ENCODE data around the gene OPRM1.
"Not testable (repeated sequence)": the region's sequence is repeated elsewhere in the genome, so short reads cannot be mapped to it uniquely, and the experiment has no call there.

Gene OPRM1

DNA sequence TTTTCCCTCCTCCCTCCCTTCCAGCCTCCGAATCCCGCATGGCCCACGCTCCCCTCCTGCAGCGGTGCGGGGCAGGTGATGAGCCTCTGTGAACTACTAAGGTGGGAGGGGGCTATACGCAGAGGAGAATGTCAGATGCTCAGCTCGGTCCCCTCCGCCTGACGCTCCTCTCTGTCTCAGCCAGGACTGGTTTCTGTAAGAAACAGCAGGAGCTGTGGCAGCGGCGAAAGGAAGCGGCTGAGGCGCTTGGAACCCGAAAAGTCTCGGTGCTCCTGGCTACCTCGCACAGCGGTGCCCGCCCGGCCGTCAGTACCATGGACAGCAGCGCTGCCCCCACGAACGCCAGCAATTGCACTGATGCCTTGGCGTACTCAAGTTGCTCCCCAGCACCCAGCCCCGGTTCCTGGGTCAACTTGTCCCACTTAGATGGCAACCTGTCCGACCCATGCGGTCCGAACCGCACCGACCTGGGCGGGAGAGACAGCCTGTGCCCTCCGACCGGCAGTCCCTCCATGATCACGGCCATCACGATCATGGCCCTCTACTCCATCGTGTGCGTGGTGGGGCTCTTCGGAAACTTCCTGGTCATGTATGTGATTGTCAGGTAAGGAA is at the start of gene OPRM1:
Gene OPRM1, plus strand, starts transcription at position 10 of the 612 bp plus-strand sequence. Its CDS starts 305 bp downstream, at position 315.
- DNase-seq, result no peak

DNA sequence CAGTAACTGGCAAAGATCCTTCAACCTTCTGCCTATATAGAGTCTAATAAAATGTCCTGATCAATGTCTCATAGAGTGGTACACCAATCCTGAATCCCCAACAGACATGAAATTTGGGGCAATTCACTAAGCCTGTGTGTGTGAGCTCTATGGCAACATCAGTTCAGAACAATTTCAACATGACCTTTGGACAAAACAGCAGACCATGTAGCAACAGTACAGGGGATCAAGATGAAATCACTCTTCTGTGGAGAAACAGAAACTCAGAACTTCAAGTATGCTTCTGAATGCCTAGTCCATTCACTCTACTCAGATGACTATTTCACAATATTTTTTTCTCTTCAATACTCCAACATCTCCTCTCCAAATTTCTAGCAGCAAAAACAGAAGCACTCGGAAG is 49.1 kb upstream of the OPRM1 start:
- DNase-seq, result no peak

DNA sequence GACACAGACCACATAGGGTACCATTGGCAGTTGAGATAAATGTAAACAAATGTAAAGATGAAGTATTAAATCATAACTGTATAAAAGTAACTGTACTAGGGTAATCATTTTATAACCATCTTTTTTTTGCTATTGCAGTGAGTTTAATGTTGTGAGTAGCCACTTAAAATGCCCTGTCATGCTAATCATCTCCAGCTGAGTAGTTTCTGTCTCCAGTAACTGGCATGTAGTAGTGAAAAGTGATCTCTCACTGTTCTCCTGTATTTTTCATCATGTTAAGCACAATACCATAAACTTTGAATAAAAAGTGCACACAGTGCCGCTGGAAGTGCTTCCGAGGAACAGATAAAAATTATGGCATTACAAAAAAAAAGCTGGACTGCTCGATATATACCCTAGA is 45.0 kb upstream of the OPRM1 start:
- DNase-seq, result no peak

DNA sequence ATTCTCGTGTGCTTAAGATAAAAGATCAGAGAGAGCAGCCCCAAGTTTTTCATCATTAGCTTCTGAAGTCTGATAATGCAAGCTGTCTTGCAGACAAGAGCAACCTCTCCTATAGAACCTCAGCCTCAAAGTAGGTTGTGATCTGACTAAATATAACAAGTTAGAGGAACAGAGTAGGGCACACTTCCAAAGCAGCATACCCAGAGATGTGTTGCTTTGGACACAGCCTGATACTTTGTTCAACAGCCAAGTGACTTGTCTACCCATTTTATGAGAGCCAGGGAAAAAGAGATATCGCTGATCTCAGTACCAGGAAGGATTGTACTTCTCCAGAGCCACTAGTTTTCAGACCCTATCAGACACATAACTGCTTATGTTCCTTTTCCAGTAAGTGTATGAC is 44.2 kb upstream of the OPRM1 start:
- DNase-seq, result no peak

DNA sequence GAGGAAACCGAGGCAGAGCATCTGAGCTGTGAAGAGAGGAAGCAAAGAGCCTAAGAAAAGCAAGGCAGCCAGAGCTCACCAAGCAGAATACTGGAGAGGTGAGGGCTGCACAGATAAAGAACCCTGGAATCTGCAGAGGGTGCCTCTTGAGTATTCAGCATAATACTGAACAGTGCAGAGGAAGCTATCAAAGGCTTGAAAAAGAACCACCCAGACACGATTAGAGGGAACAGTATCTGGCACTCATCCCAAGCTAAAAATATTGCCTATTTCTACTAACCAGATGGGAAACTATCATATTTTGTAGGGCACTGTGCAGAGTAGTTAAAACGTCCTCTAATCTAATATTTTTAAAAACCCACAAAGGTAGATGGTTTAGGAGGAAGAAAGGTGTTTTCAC is 41.8 kb upstream of the OPRM1 start:
- no peak for DNase-seq

DNA sequence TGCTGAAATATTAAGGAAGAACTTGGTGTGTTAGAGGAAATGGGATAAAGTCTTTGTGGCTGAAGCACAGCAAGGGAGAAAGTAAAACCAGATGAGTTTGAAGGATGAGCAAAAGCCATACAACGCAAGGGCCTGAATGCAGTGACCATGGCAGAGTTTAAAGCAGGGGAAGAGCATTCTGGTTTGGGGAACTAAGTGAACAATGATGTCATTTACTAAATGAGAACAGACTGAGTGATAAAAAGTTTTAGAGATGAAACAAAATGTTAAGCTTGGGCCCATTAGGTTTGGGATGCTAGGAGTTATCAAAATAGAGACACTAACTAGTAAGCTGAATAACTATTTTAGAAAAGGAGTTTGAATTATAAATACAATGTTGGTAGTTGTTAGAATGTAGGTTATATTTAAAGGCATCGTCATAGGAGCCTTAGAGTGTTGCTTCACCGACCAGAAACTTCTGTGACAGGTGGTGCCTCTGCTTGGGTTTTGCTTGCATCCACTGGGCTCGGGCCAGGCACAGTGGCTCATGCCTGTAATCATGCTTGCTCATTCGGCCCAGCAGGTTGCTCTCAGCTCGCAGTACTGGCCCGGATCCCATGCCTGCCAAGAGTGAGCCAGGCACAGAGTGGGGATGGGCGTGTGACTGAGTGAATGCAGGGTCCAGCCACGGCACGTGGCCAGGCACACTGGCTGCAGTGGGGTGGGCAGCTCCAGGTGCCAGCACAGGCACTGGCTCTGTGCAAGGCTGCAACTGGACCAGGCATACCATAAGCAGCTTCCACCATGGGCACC is 37.4 kb upstream of the OPRM1 start:
- no peak for DNase-seq

DNA sequence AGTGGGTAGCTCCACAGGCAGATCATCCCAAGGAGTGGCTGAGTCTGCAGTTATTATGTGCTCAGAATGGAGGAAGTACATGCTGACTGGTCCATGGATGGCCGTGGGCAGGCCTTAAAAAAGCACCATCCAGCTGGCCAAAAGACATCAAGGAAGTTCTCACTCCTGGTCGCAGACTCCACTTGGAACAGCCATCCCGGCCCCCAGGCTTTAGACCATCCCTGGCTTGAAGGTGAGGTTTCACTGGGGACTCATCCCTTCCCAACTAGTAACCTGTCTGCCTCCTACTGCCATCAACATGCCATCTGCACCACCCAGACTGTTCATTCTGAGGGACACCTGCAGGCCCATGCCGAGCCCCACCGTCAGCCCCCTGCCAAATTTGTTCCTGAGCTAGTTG is 36.1 kb upstream of the OPRM1 start:
- DNase-seq, result no peak

DNA sequence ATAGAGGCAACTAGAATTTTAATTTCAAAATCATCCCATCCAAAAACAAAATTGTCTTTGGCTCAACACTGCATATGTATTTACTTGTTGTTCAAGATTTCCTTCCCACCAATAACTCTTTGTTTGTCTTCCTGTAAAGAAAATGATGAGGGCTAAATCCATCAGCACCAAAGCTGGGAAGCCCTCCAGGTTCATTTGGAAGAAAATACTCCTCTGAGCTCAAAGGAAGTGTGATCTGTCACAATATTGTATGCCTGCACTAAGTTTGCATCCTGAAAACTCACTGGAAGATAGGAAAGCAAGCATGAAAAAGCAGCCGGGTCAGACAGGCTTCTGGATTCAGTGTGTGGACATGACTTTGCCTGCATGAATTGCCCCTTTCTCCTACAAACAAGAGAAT is 28.7 kb upstream of the OPRM1 start:
- no peak for DNase-seq

DNA sequence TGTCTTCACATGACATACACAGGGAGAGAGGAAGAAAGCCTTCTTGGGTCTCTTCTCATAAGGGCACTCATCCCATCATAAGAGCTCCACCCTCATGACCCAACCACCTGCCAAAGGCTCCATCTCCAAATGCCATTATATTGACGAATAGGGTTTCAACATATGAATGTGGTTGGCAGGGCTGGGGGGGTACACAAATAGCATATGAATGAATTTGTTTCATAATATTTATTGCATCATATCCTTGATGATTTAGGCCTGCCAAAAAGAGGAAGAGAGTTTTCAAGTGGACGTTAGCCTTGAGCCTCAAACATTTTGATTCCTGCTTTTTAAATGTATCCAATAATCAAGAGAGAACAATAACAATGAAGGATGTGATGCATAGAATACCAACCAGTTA is 26.2 kb upstream of the OPRM1 start:
- DNase-seq, result no peak

DNA sequence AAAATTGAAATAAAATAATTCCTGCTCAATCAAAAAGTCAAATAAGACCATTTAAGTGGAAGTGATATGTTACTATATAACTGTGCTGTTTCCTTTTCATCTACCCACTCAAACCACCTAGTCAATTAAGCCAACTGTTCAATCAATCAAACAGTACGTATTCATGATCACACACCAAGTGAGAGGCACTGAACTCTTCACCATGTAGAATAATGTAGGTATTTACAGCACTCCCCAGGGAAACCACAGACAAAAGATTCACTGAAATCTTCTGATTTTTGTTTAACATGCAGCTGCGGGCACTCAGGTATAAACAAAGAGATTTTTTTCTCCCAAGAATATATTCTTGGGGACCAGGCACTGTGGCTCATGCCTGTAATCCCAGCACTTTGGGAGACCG is 21.3 kb upstream of the OPRM1 start:
- no peak for DNase-seq

DNA sequence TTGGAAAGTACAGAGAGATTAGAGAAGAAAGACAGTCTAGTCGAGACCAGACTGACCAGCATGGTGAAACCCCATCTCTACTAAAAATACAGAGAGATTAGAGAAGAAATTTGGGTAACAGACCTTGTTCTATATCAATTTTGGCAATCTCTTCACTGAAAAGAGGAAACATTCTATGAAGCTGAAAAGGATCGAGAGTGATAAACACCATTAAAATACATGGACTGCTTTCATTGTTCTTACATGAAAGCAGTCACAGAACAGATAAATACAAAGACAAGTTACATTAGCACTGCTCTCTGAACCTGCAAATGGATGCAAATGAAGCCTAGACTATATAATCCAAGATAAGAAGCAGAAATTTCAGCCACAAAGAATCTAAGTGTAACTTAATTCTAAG is 8.4 kb upstream of the OPRM1 start:
- no peak for DNase-seq

DNA sequence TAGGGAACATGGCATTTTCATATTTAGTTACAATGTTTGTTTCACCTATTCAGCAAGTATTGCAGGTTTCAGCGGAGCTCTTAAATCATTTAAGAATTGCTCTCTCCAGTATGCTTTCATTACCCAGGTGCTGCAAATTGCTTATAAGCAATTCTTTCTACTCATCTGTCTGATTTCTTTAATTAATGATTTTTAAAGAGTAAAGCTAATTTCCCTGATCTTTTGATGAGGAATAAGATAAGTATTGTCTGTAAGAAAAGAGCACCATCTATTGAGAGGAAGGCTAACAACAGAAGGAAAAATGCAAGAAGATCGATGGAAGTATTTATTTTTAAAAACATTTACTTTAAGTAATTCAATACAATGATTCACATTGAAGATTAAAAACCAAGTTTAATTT is 2.0 kb downstream of the OPRM1 start:
- DNase-seq, result no peak

DNA sequence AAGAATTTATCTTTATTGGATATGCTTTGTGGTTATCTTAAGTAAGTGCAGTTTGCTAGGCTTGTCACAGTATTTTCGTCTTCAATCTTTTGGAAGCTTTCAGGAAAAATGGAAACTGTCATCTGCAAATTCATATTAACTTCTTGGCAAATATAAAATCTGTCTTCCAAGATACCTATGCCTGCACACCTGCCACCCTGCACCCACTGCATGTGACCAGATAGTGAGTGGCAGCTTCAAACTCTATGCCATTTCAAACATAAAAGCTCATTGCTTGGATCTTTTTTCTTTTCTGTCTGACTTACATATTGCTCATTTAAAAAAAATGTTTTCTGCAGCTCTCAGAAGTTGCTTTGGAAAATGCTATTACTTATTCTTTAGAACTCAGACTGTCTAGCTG is 14.1 kb downstream of the OPRM1 start:
- DNase-seq, result no peak

DNA sequence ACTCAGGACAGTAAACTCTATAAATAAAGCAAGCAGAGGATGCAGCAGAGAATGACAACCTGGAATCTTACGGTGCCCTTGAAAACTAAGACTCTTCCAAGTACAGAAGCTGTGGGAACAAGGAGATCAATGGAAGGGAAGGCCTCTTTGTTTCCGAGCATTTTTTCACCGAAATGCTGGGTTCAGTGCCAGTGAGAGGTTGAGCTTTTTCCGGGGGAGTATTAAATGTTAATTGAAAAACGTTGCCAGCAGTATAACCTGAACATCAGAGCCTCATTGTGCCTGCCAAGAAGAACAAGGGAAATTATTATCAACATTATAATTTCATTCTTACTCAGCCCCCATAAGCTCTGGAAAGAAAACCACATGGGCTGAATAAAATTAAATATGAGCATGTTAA is 17.5 kb downstream of the OPRM1 start:
- no peak for DNase-seq

DNA sequence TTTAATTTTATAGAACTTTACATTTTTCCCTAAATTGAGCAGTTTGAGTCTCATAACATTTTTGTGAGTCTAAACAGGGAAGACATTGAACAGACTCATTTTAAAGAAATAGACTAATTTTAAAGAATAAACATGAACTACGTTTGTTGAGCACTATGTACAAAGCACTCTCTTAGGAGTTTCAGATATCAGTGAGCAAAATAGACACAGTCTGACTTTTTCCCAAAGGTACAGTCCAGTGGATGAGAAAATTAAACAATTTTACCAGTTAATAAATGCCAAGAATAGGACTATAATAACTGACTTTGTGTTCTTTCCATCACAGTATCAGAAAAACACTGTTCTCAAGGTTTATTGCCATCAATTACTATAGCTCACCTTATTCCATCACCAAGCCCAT is 18.1 kb downstream of the OPRM1 start:
- DNase-seq, result no peak

DNA sequence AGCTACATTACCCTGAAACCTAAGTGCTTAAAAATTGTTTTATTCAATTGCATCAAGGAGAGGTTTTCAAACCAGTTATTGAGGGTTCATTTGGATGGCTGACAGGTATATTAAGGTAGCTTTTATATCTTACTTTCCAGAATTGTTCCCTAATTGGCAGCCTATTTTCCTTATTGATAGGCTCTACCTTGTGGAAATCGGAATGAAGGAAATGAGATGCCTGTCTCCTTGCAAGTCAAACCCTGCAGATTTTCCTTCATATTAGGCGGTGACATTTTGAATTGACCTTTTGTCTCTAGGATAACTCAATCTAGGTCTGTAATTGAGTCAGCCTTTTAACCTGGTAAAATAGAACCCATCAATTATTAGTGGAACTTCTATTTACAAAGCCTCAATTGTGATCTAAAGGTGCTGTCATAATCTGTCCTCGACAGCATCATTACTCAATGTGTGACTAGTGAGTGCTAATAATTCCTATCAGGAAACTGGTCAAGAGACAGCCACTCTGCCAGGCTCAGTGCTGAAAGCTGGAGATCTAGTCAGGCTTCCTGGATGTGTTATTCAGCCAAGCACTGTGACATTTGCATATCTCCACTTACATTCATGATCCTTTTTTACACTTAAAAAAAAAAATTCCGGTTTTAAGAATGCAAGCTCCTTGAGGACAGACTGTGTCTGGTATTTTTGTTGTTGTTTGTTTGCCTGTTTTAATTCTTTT is 20.1 kb downstream of the OPRM1 start:
- no peak for DNase-seq

DNA sequence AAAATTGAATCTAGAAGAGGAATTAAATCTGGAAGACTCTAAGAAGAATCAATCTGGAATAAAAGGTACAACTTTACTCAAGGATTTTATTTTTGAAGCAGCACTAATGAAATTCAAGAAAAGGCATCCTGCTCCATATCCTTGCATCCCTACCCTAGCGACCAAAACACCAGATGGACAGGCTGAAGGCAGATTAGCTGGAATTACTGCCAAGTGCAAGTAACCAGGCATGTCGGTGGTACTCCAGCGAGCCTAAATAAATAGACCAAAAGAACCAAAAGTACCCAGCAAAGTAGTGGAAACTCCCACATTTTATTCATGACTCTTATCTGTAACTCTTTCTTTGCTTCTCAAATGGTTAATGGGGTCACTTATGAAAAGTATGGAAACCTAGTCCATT is 21.0 kb downstream of the OPRM1 start:
- DNase-seq, result no peak

DNA sequence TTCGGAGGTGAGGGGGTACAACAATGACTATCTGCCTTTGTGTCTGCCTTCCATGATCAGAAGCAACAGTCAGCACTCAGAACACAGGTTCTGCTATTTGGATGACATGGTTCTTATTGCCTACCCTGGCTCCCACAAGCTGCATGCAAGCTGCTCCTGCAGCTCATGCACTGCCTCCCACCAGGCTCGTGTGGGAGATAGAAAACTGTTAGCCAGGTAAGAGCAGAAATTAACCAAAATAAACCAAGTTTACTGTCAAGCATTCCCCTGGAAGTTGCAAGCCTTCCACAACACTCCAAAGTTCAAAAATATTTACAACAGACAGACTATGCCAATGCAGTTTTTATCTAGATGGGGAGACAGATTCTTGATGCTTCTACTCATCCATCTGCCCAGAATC is 31.0 kb downstream of the OPRM1 start:
- no peak for DNase-seq

DNA sequence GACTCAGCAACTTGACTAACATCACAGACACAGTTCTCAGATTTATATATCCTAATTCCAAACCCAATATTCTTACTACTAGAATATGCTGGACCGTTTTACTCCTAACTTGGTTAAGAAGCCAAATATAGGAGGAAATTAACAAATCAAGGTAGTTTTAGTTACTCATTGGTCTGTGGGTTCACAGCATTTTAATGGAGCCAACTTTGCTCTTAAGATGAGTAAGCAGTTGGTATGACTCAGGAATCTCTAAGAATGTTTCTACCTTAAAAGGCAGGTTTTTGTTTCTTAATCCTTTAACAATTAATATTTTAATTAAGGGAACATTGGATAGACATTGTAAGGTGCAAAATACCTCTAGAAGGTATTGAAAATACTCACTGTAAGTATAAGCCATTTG is 31.6 kb downstream of the OPRM1 start:
- DNase-seq, result no peak

DNA sequence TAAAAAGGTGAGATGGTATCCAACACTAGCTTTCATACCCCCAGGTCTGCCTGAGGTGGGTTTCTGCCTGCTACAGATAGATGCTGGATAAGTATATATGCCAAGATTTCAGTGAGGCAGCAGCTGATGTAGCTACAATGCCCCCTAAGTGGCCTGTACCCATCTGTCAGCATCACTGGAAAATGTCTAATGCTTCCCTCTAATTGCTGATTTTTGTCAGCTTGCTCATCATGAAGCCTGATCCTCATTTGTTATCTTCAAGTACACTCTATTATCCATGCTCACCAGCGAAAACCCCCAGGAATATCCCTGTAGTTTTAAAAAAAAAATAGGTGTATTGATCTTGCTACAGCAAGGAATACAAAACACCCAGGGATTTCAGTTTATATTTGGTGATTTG is 32.2 kb downstream of the OPRM1 start:
- no peak for DNase-seq

DNA sequence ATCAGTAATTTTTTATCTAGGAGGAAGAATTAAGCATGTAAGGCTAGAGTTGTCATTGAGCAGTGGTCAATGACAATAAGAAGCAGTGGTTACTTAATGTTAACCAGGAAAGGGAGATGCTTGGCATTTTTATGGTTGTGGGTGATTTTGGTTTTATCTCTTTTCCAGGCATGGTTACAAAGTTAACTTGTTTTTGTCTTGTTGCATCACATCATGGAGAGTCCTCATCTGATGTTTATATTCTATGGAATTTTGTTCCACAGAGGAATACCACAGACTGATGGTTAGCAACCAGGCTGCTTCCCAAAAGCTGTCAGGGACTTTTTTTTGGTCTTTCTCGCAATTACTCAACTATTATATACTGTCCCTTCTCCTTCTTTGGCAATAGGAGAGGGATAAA is 32.7 kb downstream of the OPRM1 start:
- no peak for DNase-seq

DNA sequence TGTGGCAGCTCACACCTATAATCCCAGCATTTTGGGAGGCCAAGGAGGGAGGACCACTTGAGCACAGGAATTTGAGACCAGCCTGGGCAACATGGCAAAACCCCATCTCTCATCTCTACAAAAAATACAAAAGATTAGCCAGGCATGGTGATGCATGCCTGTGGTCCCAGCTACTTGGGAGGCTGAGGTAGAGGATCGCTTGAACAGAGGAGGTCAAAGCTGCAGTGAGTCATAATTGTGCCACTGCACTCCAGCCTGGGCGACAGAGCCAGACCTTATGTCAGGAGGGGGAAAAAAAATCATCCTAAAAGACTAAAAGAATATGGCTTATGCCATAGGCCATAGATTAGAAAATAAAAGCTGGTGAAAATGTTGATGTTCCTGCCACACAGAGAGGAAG is 39.6 kb downstream of the OPRM1 start:
- not testable (repeated sequence) for DNase-seq

DNA sequence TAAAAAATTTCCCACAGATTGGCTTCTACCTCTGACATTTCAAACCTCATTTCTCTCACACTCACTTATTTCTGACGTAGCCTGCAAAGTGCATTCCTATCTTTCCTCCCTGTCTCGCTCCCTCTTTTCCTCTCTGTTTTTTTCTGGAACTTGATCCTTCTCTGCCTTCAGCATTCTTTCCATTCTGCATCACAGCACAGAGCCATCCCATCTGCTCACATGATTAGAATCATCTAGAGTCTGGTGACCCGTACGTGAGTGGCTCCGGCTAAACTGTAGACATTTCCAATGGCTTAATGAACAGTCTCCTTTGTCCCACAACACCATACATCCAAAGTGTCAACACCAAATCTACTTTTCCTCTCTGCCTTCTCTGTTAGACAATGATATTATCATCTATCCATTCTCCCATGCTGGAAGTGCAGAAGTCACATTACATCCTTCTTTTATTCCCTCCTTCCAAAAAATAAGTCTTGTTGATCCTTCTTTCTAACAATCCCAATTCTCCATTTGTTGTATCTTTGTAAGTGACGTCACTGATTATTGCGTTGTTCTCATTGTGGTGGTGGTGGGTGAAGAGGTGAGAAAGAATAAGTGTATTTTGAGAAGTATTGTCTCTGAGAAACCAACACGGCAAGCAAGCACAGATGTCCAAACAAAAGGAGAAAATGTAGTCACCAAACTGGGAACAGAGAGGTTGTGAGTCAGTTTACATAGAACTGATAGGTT is 41.6 kb downstream of the OPRM1 start:
- no peak for DNase-seq

DNA sequence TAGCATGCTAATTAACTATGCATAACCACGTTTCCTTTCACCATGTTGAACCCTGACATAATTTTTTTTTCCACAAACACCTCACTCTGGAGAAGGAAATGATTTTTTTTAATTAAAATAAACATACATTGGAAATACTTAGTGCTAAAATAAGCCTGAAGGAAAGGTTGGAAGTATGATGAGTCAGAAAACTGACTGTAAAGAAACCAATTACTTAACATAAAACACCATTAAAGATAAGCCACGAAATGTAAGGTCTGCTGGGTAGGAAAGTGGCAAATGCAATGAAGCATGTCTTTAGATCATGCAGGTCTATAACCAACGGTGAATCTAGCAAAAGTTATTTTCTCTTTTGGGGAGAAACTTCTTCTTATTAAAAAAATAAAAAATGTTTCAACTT is 47.5 kb downstream of the OPRM1 start:
- no peak for DNase-seq

All from NCI-H2171 (cell line).